Spleen (tissue), 13 donors: Measurements from ENCODE around the gene ESYT1. TPM values are rescaled to one million over a fixed set of nuclear protein-coding genes. Genes with fewer than 3 reads are reported as not detected.

Experiments used
- DNase-seq: peaks from one replicate; pipeline ENCODE4 v3.0.0-alpha.2; 2020
- H3K27ac ChIP-seq, 8 donors: fragments of 200-600 bp; sonication (generic) in 7 of 8; 1 replicate in 4 of 8; 2 replicates in 4 of 8; pipeline versions ENCODE4 v1.5.0 to v1.8.0; 2016 to 2021; ENCODE audit warnings: inconsistent platforms in 4 of 8, mild to moderate bottlenecking in 4 of 8, moderate library complexity in 1 of 8
- H3K27me3 ChIP-seq, 7 donors: fragments of 200-600 bp; sonication (generic) in 6 of 7; replicated peaks in 1 of 7; 1 replicate in 4 of 7; 2 replicates in 3 of 7; pipeline versions ENCODE4 v1.5.0 to v1.8.0; 2016 to 2021; ENCODE audit warnings: inconsistent platforms in 3 of 7, mild to moderate bottlenecking in 1 of 7
- H3K36me3 ChIP-seq, 6 donors: fragments of 200-600 bp; sonication (generic) in 5 of 6; 1 replicate in 4 of 6; 2 replicates in 2 of 6; pipeline versions ENCODE4 v1.5.0 to v1.8.0; 2016 to 2021; ENCODE audit warnings: inconsistent platforms in 2 of 6
- H3K4me1 ChIP-seq, 6 donors: fragments of 200-600 bp; sonication (generic) in 5 of 6; 1 replicate in 3 of 6; 2 replicates in 3 of 6; pipeline versions ENCODE4 v1.5.0 to v1.8.0; 2016 to 2021; ENCODE audit warnings: inconsistent platforms in 3 of 6
- H3K4me3 ChIP-seq, 8 donors: fragments of 200-600 bp; sonication (generic) in 7 of 8; 1 replicate in 4 of 8; 2 replicates in 4 of 8; pipeline versions ENCODE4 v1.5.0 to v1.8.0; 2016 to 2021; ENCODE audit warnings: inconsistent platforms in 4 of 8, mild to moderate bottlenecking in 4 of 8, moderate library complexity in 2 of 8
- H3K9me3 ChIP-seq, 8 donors: fragments of 200-600 bp; sonication (generic) in 7 of 8; 1 replicate in 4 of 8; 2 replicates in 4 of 8; pipeline versions ENCODE4 v1.5.0 to v1.8.0; 2016 to 2021; ENCODE audit warnings: inconsistent platforms in 4 of 8
- CTCF ChIP-seq, 11 experiments: fragments of 200-600 bp in 7 of 11; fragments of 450-650 bp in 4 of 11; sonication (generic) in 4 of 11; IDR thresholded peaks in 8 of 11; conservative IDR thresholded peaks in 3 of 11; 1 replicate in 7 of 11; 2 replicates in 4 of 11; pipeline versions ENCODE4 v1.4.0 to v1.8.0; 2016 to 2021; ENCODE audit warnings: antibody characterized with exemption in 11 of 11, inconsistent platforms in 4 of 11, mild to moderate bottlenecking in 1 of 11
- POLR2A ChIP-seq, 3 donors: fragments of 450-650 bp; IDR thresholded peaks; one replicate each; pipeline ENCODE4 v1.5.1; 2017; ENCODE audit warnings: antibody characterized with exemption in 3 of 3, mild to moderate bottlenecking in 1 of 3
- POLR2AphosphoS5 ChIP-seq, 3 donors: sonication (generic); formaldehyde crosslinking; IDR thresholded peaks; one replicate each; pipeline ENCODE4 v1.5.1; 2017; ENCODE audit warnings: antibody characterized with exemption in 3 of 3
- WGBS, 5 donors: extraction: QIAGEN DNeasy Blood & Tissue Kit in 3 of 5; methylation state at CpG; one replicate each; pipeline versions ENCODE4 v1.1.5 to v1.1.7; 2013 to 2018; 5-methylcytosine and 5-hydroxymethylcytosine counted together
- intact Hi-C: fragments of 100-400 bp; cut with DNase I; formaldehyde crosslinking; loops from one replicate; pipeline ENCODE4 v1.15.0; 2023; ENCODE audit warnings: low total_unique reads
- long read RNA-seq, 2 donors: transcript quantifications; one replicate each; lab custom pipeline, GENCODE V29; 2026
- polyA plus RNA-seq, 3 donors: library from polyadenylated mRNA; stranded (reverse); fragments of 200-250 nt; gene quantifications; one replicate each; pipeline ENCODE4 v1.2.1, GENCODE V29; 2013
- total RNA-seq, 7 donors: library from RNA; depleted of rRNA in 3 of 7; stranded (reverse); fragments of >200 nt in 3 of 7; fragmentation: NEBNext Ultra II Directional in 4 of 7; extraction: Animal tissue kit (Norgen Biotek cat#: 25700) in 4 of 7; gene quantifications; one replicate each; pipeline versions ENCODE4 v1.1.0 to v1.2.1, GENCODE V29; 2016 to 2021
- donor health status: healthy with polysubstance abuse.
- donor health status: DM: no; HTN: no; CAD: no; lungs with moderate emphysema.
- donor health status: DM: no; HTN: no; CAD: no.
- donor health status: Bipolar disorder and iron deficiency.
- donor health status: healthy.
- donor health status: DM: no; HTN: no; CAD: no.
- donor health status: DM: yes; HTN: yes; CAD: no.

The ESYT1 gene, protein sequence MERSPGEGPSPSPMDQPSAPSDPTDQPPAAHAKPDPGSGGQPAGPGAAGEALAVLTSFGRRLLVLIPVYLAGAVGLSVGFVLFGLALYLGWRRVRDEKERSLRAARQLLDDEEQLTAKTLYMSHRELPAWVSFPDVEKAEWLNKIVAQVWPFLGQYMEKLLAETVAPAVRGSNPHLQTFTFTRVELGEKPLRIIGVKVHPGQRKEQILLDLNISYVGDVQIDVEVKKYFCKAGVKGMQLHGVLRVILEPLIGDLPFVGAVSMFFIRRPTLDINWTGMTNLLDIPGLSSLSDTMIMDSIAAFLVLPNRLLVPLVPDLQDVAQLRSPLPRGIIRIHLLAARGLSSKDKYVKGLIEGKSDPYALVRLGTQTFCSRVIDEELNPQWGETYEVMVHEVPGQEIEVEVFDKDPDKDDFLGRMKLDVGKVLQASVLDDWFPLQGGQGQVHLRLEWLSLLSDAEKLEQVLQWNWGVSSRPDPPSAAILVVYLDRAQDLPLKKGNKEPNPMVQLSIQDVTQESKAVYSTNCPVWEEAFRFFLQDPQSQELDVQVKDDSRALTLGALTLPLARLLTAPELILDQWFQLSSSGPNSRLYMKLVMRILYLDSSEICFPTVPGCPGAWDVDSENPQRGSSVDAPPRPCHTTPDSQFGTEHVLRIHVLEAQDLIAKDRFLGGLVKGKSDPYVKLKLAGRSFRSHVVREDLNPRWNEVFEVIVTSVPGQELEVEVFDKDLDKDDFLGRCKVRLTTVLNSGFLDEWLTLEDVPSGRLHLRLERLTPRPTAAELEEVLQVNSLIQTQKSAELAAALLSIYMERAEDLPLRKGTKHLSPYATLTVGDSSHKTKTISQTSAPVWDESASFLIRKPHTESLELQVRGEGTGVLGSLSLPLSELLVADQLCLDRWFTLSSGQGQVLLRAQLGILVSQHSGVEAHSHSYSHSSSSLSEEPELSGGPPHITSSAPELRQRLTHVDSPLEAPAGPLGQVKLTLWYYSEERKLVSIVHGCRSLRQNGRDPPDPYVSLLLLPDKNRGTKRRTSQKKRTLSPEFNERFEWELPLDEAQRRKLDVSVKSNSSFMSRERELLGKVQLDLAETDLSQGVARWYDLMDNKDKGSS
- total RNA-seq (100 to 1,000 TPM in 6 of 7 donors, 10 to 100 TPM in 1; 89.0 to 112 (median 107) TPM), polyA plus RNA-seq (10 to 100 TPM; 20.2 to 39.8 (median 33.2) TPM)
- long read RNA-seq, donor 1, full-length matches to known transcripts = 11 of 11 reads
- long read RNA-seq, donor 1, partial matches to known transcripts = 0 of 11 reads
- long read RNA-seq, donor 1, other reads (novel, unspliced or antisense) = 0 of 11 reads
- long read RNA-seq, donor 2, full-length matches to known transcripts = 19 of 37 reads
- long read RNA-seq, donor 2, partial matches to known transcripts = 18 of 37 reads
- long read RNA-seq, donor 2, other reads (novel, unspliced or antisense) = 0 of 37 reads

DNA sequence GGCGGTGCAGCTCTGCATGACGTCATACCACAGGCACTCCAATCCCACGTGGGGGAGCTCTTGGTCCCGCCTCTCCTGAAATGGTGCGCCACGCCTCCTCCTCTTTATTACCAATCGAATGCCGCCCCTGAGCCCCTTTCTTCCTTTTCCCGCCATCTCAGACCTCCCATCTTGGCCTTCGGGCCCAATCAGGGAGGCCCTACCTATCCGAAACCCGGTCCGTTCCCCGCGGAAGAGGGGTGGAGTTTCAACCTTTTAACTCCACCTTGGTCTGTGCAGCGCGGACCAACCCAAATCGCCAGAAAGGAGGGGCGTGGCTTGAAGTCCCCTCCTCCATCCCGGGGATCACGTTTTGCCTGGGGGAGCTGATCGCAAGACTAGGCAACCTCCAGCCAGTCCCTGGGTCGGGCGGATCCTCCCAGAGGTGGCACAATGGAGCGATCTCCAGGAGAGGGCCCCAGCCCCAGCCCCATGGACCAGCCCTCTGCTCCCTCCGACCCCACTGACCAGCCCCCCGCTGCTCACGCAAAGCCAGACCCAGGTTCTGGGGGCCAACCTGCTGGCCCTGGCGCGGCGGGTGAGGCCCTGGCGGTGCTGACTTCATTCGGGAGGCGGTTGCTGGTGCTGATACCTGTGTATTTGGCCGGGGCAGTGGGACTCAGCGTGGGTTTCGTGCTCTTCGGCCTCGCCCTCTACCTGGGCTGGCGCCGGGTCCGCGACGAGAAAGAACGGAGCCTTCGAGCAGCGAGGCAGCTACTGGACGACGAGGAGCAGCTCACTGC, at the start of gene ESYT1:
Gene ESYT1, plus strand, starts transcription at position 380 of the 782 bp plus-strand sequence. Its CDS starts 53 bp downstream, at position 433.
- no peaks in the 10 kb centered on the region for H3K9me3 ChIP-seq
- H3K36me3 ChIP-seq = peaks cover 0 to 40% (median 28%) of the 10 kb centered on the region in 6 donors
- intact Hi-C loops = loop anchor here (2.0 kb wide), 1 partner anchor 61 kb away; the partner anchor contains the start of gene SMARCC2
- H3K27ac ChIP-seq = peak within 1 kb of the TSS; percentile 82 to 94 (median 90)
- DNase-seq = peak; percentile 99
- peaks cover 37 to 92% (median 61%) of the 10 kb centered on the region in 6 donors for H3K4me1 ChIP-seq
- peak within 1 kb of the TSS; percentile 50 to 94 (median 79) for H3K4me3 ChIP-seq
- 0 to 1% (median 0%) methylated on average over 34 to 49 of the region's 49 CpGs for WGBS, 5 donors
- peak; percentile 91 to 98 (median 97) for TF ChIP-seq POLR2AphosphoS5 (IDR thresholded peaks at IDR 0.05)
- TF ChIP-seq CTCF (IDR thresholded peaks at IDR 0.05 in 8 of 11, conservative IDR thresholded peaks at IDR 0.05 in 3 of 11) = peak in 4 of 11 experiments; percentile 6 to 57 (median 32)
- peak in 2 of 3 donors; percentile 56 to 95 for TF ChIP-seq POLR2A (IDR thresholded peaks at IDR 0.05)
- no peaks in the 10 kb centered on the region for H3K27me3 ChIP-seq

DNA sequence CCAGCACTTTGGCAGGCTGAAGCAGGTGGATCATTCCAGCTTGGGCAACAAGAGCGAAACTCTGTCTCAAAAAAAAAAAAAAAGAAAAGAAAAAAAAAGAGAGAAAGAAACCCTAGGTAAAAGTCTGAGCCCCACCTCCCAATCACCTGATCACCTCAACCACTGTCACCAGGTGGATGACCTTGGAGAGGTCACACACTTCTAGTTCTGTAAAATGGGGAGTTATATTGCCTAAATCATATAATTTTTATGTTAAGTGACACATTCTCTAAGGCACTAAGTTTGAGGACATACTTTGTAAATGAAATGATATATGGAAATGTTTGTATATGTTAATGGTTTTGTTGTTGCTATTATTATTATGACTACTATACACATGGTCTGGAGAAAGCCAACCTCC, 49.6 kb upstream of the ESYT1 start:
- H3K4me1 ChIP-seq = peaks cover 2 to 27% (median 20%) of the 10 kb centered on the region in 6 donors
- no peaks in the 10 kb centered on the region for H3K9me3 ChIP-seq
- no peak overlapping the region for H3K4me3 ChIP-seq
- no peak for DNase-seq
- 93 to 100% (median 96%) methylated on average over 1 of the region's 1 CpG for WGBS, 5 donors
- intact Hi-C loops = no loop called here
- H3K27me3 ChIP-seq = peaks cover 0 to 42% (median 15%) of the 10 kb centered on the region in 7 donors
- TF ChIP-seq POLR2AphosphoS5 (IDR thresholded peaks at IDR 0.05) (no peak), CTCF (IDR thresholded peaks at IDR 0.05 in 8 of 11, conservative IDR thresholded peaks at IDR 0.05 in 3 of 11) (no peak), POLR2A (IDR thresholded peaks at IDR 0.05) (no peak)
- H3K27ac ChIP-seq = no peak overlapping the region
- H3K36me3 ChIP-seq = no peaks in the 10 kb centered on the region

DNA sequence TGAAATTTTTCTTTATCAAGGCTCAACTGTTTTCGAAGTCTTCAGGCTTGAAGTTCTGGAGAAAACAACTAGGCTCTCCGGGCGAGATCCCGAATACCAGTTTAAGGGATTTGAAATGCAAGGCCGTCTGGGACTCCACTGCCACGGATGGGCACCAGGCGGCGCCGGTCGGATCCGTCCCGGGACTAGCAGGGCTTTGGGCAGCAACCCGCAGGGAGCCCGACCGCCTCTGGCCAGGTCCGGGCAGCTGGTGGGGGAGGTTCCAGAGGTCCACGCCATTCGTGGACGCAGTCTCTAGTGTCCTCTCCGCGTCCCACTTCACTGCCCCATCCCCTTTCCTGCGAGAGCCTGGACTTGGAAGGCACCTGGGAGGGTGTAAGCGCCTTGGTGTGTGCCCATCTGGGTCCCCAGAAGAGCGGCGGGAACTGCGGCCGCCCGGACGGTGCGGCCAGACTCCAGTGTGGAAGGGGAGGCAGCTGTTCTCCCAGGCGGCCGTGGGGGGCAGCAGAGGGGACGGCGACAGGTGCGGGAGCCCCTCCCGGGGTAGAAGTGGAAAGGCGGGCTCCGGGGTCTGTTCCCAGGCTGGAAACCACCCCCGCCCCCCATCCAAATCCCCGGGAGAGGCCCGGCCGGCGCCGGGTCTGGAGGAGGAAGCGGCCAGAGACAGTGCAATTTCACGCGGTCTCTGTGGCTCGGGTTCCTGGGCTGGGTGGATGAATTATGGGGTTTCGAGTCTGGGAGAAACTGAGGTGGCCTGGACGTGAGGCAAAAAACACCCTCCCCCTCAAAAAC, 48.9 kb upstream of the ESYT1 start:
- Histone ChIP-seq H3K27ac (peak overlapping the region in 5 of 8 donors; percentile 26 to 59 (median 35)), H3K27me3 (peaks cover 0 to 42% (median 15%) of the 10 kb centered on the region in 7 donors), H3K9me3 (no peaks in the 10 kb centered on the region), H3K4me1 (peaks cover 2 to 27% (median 20%) of the 10 kb centered on the region in 6 donors), H3K36me3 (no peaks in the 10 kb centered on the region), H3K4me3 (peak overlapping the region; percentile 37 to 83 (median 56))
- 4 to 5% (median 4%) methylated on average over 33 to 50 of the region's 50 CpGs for WGBS, 5 donors
- peak; percentile 89 for DNase-seq
- intact Hi-C loops = no loop called here
- TF ChIP-seq CTCF (IDR thresholded peaks at IDR 0.05 in 8 of 11, conservative IDR thresholded peaks at IDR 0.05 in 3 of 11) (peak in 10 of 11 experiments; percentile 38 to 82 (median 62)), POLR2A (IDR thresholded peaks at IDR 0.05) (no peak), POLR2AphosphoS5 (IDR thresholded peaks at IDR 0.05) (peak; percentile 8 to 66 (median 60))
